HG03575 (cell line): Measurements from ENCODE around the gene CENPQ.

Source experiments
- ATAC-seq: cut with Tn5 transposase; IDR thresholded peaks from one replicate; pipeline ENCODE4 v1.9.1; 2021; ENCODE audit not compliant: unreplicated experiment, insufficient number of reproducible peaks, low FRiP score; ENCODE audit errors: extremely low read depth

The CENPQ gene

GRCh38 chr6:49499126-49499525 is 36.0 kb downstream of the CENPQ start:
- no peak for ATAC-seq

- ATAC-seq = no peak
These were observed 36.5 kb downstream of the CENPQ start, which contains the start of gene GLYATL3 for GRCh38 chr6:49499623-49500022. GLYATL3 (plus strand) TSS chr6:49499923; CDS start chr6:49511991, 12,068 bp downstream.

GRCh38 chr6:49504666-49505065 is 41.5 kb downstream of the CENPQ start:
- ATAC-seq = no peak

DNA sequence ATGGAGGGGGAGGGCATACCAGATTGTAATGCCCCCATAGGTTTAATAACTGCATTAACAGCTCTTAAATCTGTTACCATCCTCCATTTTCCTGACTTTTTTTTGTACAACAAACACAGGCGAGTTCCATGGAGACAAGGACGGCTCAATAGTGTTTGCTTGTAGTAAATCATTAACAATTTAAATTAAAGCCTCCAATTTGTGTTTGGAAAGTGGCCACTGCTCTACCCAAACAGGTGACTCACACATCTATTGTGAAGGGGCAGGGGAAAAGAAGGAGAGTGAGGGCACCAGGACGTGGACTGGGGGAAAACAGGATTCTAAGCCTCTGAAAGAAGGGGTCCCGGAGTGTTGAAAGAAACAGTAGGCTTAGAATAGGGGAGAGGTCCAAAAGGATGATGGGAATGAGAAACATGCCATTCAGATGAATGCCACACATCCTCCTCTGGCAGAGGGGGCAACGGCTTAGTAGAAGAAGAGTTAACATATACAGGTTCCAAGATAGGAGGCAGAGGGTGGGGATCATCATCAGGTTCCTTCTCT is 43.5 kb downstream of the CENPQ start:
- ATAC-seq = no peak

- no peak for ATAC-seq
These were observed 46.2 kb downstream of the CENPQ start for GRCh38 chr6:49509342-49509741.

- no peak for ATAC-seq
These were observed 50.2 kb downstream of the CENPQ start for GRCh38 chr6:49513153-49513989.

DNA sequence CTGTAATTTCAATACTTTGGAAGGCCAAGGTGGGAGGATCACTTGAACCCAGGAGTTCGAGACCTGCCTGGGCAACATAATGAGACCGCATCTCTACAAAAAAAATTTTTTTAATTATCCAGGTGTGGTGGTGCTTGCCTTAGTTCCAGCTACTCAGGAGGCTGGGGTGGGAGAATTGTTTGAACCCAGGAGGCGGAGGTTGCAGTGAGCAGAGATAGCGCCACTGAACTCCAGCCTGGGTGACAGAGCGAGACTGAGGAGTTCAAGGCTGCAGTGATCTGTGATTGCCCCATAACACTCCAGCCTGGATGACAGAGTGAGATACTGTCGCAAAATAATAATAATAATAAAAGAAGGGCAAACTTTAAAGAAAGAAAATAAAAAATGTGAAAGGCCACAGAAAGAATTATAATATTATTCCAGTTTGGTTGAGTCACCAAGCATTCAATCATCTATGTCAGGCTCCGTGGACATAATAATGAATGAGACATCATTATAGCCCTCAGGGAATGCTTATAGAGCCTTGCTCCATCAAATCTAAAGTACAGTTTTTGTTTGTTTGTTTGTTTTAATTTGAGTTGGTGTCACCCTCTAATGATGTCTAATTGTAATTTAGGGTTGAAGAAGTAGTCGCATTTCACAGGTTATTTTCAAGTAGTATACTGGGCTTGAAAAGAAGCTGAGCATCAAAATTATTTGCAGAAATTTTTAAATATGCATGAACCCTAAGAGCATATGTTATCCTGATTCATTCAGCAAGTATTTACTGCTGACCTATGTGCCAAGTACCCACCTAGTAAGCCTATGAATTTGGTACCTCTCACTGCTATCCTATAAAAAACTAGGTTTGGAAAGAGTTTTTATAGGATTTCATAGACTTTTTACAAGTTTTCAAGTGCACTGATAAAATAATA is 51.7 kb downstream of the CENPQ start:
- ATAC-seq = no peak

GRCh38 chr6:49515485-49516146 is 52.4 kb downstream of the CENPQ start:
- ATAC-seq = no peak

DNA sequence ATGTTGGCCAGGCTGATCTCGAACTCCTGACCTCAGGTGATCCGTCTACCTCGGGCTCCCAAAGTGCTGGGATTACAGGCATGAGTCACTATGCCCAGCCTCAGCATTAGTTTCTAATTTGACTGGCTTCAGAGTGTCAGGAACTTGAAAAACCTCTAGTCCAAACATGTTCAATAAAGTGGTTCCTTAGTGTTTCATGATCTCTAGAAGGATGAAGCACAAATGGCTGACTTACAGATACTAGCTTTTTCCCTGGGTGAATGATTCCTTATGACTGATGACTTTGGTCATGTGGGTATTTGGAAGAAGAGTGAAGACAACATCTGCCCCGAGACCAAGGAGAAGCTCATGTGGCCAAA is 53.0 kb downstream of the CENPQ start:
- ATAC-seq = no peak

DNA sequence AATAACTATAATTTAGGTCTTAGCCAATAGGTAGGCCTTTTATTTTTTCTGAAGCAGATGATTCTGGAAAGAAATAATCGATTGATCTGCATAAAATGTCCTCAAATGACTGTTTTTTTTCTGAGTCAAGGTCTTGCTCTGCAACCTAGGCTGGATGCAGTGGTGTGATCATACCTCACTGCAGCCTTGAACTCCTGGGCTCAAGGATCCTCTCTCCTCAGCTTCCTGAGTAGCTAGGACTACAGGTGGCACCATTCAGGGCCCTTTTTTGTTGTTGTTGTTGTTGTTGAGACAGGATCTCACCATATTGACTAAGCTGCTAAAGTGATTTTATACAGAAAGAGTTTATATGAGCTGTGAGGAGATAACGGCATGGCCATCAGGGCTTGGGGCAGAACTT is 54.7 kb downstream of the CENPQ start:
- no peak for ATAC-seq

DNA sequence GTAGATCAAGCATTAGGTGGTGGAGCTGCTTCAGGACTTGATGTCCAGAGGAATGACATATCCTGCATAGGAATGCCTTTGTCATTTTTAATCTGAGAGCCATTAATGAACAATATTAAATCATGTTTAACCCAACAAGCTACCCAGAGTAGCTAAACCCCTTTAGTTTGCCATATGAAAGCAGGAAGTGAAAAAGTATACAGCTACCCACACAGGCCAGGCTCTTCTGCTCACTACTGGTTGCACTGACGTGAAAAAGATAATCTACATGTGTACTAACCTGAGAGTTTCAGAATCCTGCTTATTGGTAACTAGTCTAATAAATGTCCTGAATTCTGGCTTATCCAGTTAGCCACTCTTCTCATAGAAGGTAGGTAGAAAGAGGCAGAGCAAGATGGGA is 56.5 kb downstream of the CENPQ start:
- peak; percentile 88 for ATAC-seq

DNA sequence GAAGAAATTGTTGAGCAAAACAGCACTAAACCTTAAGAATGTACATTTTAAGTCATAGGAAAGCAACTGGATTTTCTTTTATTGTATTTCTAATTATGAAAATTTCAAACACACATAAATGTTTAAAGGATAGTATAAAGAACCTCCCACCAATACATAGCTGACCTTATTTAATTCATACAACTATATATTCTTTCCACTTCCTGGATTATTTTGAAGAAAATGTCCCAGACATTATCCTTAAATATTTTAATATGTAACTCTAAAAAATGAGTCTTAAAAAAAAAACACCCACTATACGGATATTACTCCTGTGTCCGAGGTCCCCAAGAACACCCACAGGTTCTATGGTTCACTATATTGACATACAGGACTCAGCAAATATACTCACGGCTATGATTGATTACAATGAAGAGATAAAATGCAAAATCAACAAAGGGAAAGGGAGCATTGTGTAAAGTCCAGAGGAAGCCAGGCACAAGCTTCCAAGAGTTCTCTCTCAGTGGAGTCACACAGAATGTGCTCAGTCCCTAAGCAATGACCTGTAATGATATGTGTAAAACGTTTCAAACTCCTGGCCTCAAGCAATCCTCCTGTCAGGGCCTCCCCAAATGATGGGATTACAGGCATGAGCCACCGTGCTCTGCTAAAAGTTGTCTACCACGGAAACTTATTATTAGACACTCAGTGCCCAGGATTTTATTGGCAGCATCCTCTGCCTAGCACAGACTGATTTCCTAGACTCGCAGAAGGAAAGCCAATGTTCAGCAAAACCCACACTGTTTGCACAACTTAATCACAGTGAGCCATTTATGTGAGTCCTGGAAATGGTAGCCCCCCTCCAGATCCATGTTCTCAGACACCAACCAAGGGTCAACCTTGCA is 59.8 kb downstream of the CENPQ start:
- no peak for ATAC-seq

- ATAC-seq = no peak
These were observed 60.7 kb downstream of the CENPQ start for GRCh38 chr6:49523901-49524300.

DNA sequence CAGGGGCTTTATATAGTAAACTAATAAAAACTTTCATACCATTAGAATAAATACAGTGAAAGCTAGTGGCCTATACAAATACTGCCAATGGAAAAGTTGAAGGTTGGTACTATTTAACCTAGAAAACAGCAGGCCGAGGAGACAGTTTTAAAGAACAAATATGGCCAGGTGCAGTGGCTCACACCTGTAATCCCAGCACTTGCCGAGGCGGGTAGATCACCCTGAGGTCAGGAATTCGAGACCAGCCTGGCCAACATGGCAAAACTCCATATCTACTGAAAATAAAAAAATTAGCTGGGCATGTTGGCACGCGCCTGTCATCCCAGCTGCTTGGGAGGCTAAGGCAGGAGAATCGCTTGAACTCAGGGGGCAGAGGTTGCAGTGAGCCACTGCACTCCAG is 61.4 kb downstream of the CENPQ start:
- no peak for ATAC-seq

DNA sequence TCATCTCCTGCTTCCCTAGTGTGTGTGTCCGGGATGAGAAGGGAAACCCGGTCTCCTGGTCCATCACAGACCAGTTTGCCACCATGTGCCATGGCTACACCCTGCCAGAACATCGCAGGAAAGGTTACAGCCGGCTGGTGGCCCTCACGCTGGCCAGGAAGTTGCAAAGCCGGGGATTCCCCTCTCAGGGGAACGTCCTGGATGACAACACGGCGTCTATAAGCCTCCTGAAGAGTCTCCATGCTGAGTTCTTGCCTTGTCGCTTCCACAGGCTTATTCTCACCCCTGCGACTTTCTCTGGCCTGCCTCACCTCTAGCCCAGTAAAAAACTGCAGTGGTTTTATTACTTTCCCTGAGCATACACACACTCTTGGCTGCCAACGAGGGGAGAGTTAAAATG is 63.4 kb downstream of the CENPQ start:
- no peak for ATAC-seq

- no peak for ATAC-seq
These were observed 64.2 kb downstream of the CENPQ start for GRCh38 chr6:49527320-49527719.

DNA sequence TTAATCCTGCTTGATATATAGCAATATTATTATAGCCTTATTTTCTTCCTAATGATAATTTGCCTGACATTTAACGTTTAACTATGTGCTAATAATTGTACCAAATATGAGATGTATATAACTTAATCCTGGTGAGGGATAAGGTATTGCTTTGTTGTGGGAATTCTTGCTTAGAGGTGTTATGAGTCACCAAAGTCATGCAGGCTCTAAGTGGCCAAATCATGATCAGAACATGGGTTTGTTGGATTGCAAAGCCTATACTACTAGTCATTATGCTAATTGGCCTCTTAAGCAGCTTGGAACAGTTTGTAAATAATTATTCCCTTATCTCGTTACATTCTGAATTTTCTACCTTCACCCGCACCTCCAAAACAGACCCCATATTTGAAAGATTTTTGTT is 65.4 kb downstream of the CENPQ start:
- no peak for ATAC-seq

GRCh38 chr6:49530141-49530776 is 67.1 kb downstream of the CENPQ start:
- ATAC-seq = no peak
